K562 (cell line): ENCODE data around the gene SGPP2. TPM values are rescaled to one million over a fixed set of nuclear protein-coding genes. Genes with fewer than 3 reads are reported as not detected.
"Not testable (repeated sequence)": the region's sequence is repeated elsewhere in the genome, so short reads cannot be mapped to it uniquely, and the experiment has no call there.

Experiments used
- ATAC-seq: fragments of 200-7000 bp; cut with Tn5 transposase; 3 replicates; pipeline ENCODE4 v1.9.1; 2020; ENCODE audit warnings: moderate library complexity
- BruUV-seq: library from RNA; stranded (reverse); fragments of 400-500 nt; replicated peaks from 2 replicates; lab custom pipeline; 2021; lab: Mats Ljungman, UMichigan
- CTCF ChIA-PET: fragments of 300-600 bp; formaldehyde crosslinking; extraction: SDS; loops from one replicate; lab custom pipeline; 2021; ENCODE audit warnings: low intra/inter-chr PET ratio; lab: Yijun Ruan, JAX
- POLR2A ChIA-PET: fragments of 300-600, 350-650 bp; sonication (Branson Sonifier 250); formaldehyde crosslinking; extraction: SDS; loops from one replicate; lab custom pipeline; 2021; ENCODE audit warnings: antibody characterized with exemption, inconsistent platforms; lab: Yijun Ruan, JAX
- DNase-seq, 4 experiments: peaks; one replicate each; pipeline versions ENCODE4 v3.0.0 to v3.0.0-alpha.2; 2011 to 2018; ENCODE audit warnings: low spot score in 3 of 4, mixed read lengths in 3 of 4; ENCODE audit errors: extremely low read depth in 1 of 4
- FAIRE-seq: peaks from 2 replicates; lab custom pipeline; 2011; peaks lifted over from hg19 to GRCh38; lab: Jason Lieb, UNC
- H2AFZ ChIP-seq: 2 replicates; pipeline ENCODE4 v1.6.0; 2011; ENCODE audit warnings: low read depth, low read length, control low read depth, inconsistent platforms
- H3K27ac ChIP-seq: fragments of 200-600 bp; 3 replicates; pipeline ENCODE4 v1.8.0; 2011; ENCODE audit warnings: low read depth, mild to moderate bottlenecking, control low read depth, inconsistent platforms, low read length, moderate library complexity, mixed read lengths; ENCODE audit errors: extremely low read depth
- H3K27me3 ChIP-seq, 2 experiments: fragments of 300-600 bp in 1 of 2; 2 replicates in 1 of 2; 3 replicates in 1 of 2; pipeline versions ENCODE4 v1.6.0 to v1.8.0; 2011; ENCODE audit warnings: inconsistent platforms in 2 of 2, low read length in 2 of 2, mild to moderate bottlenecking in 1 of 2, mixed read lengths in 1 of 2, moderate library complexity in 1 of 2; ENCODE audit not compliant: control insufficient read depth in 2 of 2, insufficient read depth in 2 of 2
- H3K36me3 ChIP-seq: fragments of 300-600 bp; 3 replicates; pipeline ENCODE4 v1.8.0; 2011; ENCODE audit warnings: mild to moderate bottlenecking, low read length, inconsistent platforms; ENCODE audit not compliant: control insufficient read depth, insufficient read depth
- H3K4me1 ChIP-seq, 2 experiments: fragments of 200-600 bp in 1 of 2; replicated peaks in 1 of 2; 2 replicates in 1 of 2; 3 replicates in 1 of 2; pipeline versions ENCODE4 v1.5.1 to v1.8.0; 2011; ENCODE audit warnings: inconsistent platforms in 2 of 2, low read length in 2 of 2, mild to moderate bottlenecking in 1 of 2, mixed read lengths in 1 of 2, moderate library complexity in 1 of 2; ENCODE audit not compliant: control insufficient read depth in 2 of 2, insufficient read depth in 2 of 2
- H3K4me2 ChIP-seq: 2 replicates; pipeline ENCODE4 v1.6.1; 2011; ENCODE audit warnings: low read length, control low read depth, inconsistent platforms, mixed read lengths; ENCODE audit not compliant: insufficient read depth
- H3K4me3 ChIP-seq: fragments of 200-600 bp; sonication (generic), shearing (Covaris generic); 2 replicates; pipeline ENCODE4 v1.5.1; 2016; ENCODE audit warnings: control low read depth, inconsistent platforms
- H3K79me2 ChIP-seq: fragments of 200-600 bp; 3 replicates; pipeline ENCODE4 v1.8.0; 2011; ENCODE audit warnings: low read length, inconsistent platforms; ENCODE audit not compliant: control insufficient read depth, insufficient read depth
- H3K9ac ChIP-seq, 2 experiments: 2 replicates each; pipeline versions ENCODE4 v1.6.0 to v1.6.1; 2011; ENCODE audit warnings: low read depth in 2 of 2, low read length in 2 of 2, control low read depth in 1 of 2, inconsistent platforms in 1 of 2, mild to moderate bottlenecking in 1 of 2, mixed read lengths in 1 of 2; ENCODE audit not compliant: insufficient read depth in 1 of 2
- H3K9me1 ChIP-seq: one replicate; pipeline ENCODE4 v1.6.0; 2011; ENCODE audit warnings: inconsistent platforms, mild to moderate bottlenecking, low read length, moderate library complexity; ENCODE audit not compliant: control insufficient read depth, insufficient read depth
- H3K9me3 ChIP-seq: replicated peaks from 2 replicates; pipeline ENCODE4 v1.5.1; 2011; ENCODE audit warnings: low read depth, low read length, inconsistent platforms; ENCODE audit not compliant: control insufficient read depth, insufficient read depth
- H4K20me1 ChIP-seq: replicated peaks from 2 replicates; pipeline ENCODE4 v1.6.1; 2011; ENCODE audit warnings: low read length, inconsistent platforms, mixed read lengths; ENCODE audit not compliant: control insufficient read depth, insufficient read depth
- PRPF4 ChIP-seq: fragments of 200-400 bp; formaldehyde crosslinking; IDR thresholded peaks from one replicate; pipeline ENCODE4 v1.6.1; 2017; ENCODE audit warnings: low read length, low read depth, mild to moderate bottlenecking; ENCODE audit not compliant: insufficient read depth, poor library complexity, severe bottlenecking
- PTRF ChIP-seq: fragments of 450-650 bp; IDR thresholded peaks from 2 replicates; pipeline ENCODE4 v1.6.1; 2016; ENCODE audit warnings: mild to moderate bottlenecking, missing genetic modification characterization, missing compliant biosample characterization
- TRIM24 ChIP-seq, 2 experiments: fragments of 450-650 bp; IDR thresholded peaks; 2 replicates each; pipeline ENCODE4 v1.6.1; 2016
- ZEB2 ChIP-seq: fragments of 450-650 bp; IDR thresholded peaks from 2 replicates; pipeline ENCODE4 v1.6.1; 2016
- ZNF324 ChIP-seq: fragments of 250-450 bp; sonication (Bioruptor Pico); IDR thresholded peaks from 2 replicates; pipeline ENCODE4 v1.4.0; 2020; ENCODE audit warnings: mild to moderate bottlenecking
- WGBS: fragments of 100-300 bp; shearing (Covaris generic); methylation state at CpG from one replicate; pipeline ENCODE4 v1.1.6; 2016; ENCODE audit warnings: low coverage, mixed read lengths; ENCODE audit not compliant: insufficient coverage; ENCODE audit errors: missing lambda C conversion rate; 5-methylcytosine and 5-hydroxymethylcytosine counted together
- in situ Hi-C: fragments of 300-500 bp; cut with MboI; formaldehyde crosslinking; loops from 4 replicates; pipeline ENCODE4 v1.15.0; 2018; ENCODE audit warnings: inconsistent platforms, mixed read lengths
- intact Hi-C: fragments of 100-400 bp; cut with micrococcal nuclease; formaldehyde crosslinking; loops from 2 replicates; pipeline ENCODE4 v1.14.2; 2022
- polyA plus RNA-seq, 8 experiments: library from polyadenylated mRNA; depleted of rRNA in 4 of 8; stranded (reverse) in 5 of 8; unstranded in 3 of 8; fragments of >200 nt; fragmentation: Nextera tagmentation in 2 of 8; fragmentation: Illumina TruSeq in 1 of 8; extraction: Ambion mirVana in 2 of 8; extraction: Trizol in 1 of 8; gene quantifications; 2 replicates each; pipeline versions ENCODE4 v1.2.1 to v1.2.3, GENCODE V29; 2011 to 2014; ENCODE audit warnings: inconsistent platforms in 1 of 8, missing spikeins in 1 of 8
- total RNA-seq, 7 experiments: library from RNA; depleted of rRNA in 6 of 7; stranded (reverse); fragments of >200 nt in 6 of 7; fragmentation: Illumina TruSeq in 2 of 7; extraction: Trizol in 2 of 7; gene quantifications; 2 replicates each; pipeline versions ENCODE4 v1.2.1 to v1.2.3, GENCODE V29; 2011 to 2021; ENCODE audit warnings: low replicate concordance in 1 of 7

Gene SGPP2
- total and polyA plus RNA-seq, 9 of the 15 experiments (the other 6 are each of a cell fraction or from before 2014, with no cell fraction given): 0.01 to 0.04 TPM; not detected in 7

GRCh38 chr2:222433332-222434173 lies 9.2 kb downstream of the SGPP2 start (continued):
- TF ChIP-seq TRIM24 (IDR thresholded peaks at IDR 0.05) (no peak), ZNF324 (CRISPR knock-in tag) (no peak), PTRF (no peak)

- no peak overlapping the region for H3K9ac ChIP-seq
- WGBS: 3% methylated on average over 4 of the region's 4 CpGs
- in situ Hi-C loops (no loop called here), intact Hi-C loops (no loop called here)
- ChIA-PET POLR2A (no interaction called here), CTCF (no interaction called here)
- FAIRE-seq (no peak), DNase-seq (no peak), ATAC-seq (no peak)
- H4K20me1 ChIP-seq: no peaks in the 10 kb centered on the region
- no peaks in the 10 kb centered on the region for H3K4me1 ChIP-seq
- TF ChIP-seq ZEB2: no peak
- no peak for TF ChIP-seq PRPF4
- H3K79me2 ChIP-seq: no peaks in the 10 kb centered on the region
- H2AFZ ChIP-seq: no peak overlapping the region
- no peaks in the 10 kb centered on the region for H3K36me3 ChIP-seq
- no peaks in the 10 kb centered on the region for H3K27me3 ChIP-seq
- no peak overlapping the region for H3K4me3 ChIP-seq
- no peak overlapping the region for H3K27ac ChIP-seq
- no TSS peak for BruUV-seq
- H3K9me3 ChIP-seq: no peaks in the 10 kb centered on the region
- no peaks in the 10 kb centered on the region for H3K9me1 ChIP-seq
- H3K4me2 ChIP-seq: no peak overlapping the region
Observed at GRCh38 chr2:222434204-222434603, 9.9 kb downstream of the SGPP2 start.

GRCh38 chr2:222435400-222436039 lies 11.2 kb downstream of the SGPP2 start:
- H2AFZ ChIP-seq, H3K9ac ChIP-seq, H3K9me1 ChIP-seq, FAIRE-seq, BruUV-seq, H3K4me1 ChIP-seq, ATAC-seq, DNase-seq, H3K4me3 ChIP-seq, POLR2A ChIA-PET, in situ Hi-C loops, H3K4me2 ChIP-seq, H3K27me3 ChIP-seq, H3K9me3 ChIP-seq, H3K79me2 ChIP-seq, H4K20me1 ChIP-seq, H3K27ac ChIP-seq, CTCF ChIA-PET, H3K36me3 ChIP-seq, intact Hi-C loops: not testable (repeated sequence)
- 0% methylated on average over 6 of the region's 6 CpGs for WGBS
